NCI-H526 (cell line): ENCODE results near the gene COBL.

Experiments
- DNase-seq, 2 experiments: peaks; one replicate each; lab custom pipeline; 2025; lab: John Stamatoyannopoulos, UW

The COBL gene

GRCh38 chr7:51142741-51143385, 173.7 kb downstream of the COBL start:
- DNase-seq: no peak

- DNase-seq: peak; percentile 11 to 61
These were observed 175.1 kb downstream of the COBL start for GRCh38 chr7:51141451-51142003.

DNA sequence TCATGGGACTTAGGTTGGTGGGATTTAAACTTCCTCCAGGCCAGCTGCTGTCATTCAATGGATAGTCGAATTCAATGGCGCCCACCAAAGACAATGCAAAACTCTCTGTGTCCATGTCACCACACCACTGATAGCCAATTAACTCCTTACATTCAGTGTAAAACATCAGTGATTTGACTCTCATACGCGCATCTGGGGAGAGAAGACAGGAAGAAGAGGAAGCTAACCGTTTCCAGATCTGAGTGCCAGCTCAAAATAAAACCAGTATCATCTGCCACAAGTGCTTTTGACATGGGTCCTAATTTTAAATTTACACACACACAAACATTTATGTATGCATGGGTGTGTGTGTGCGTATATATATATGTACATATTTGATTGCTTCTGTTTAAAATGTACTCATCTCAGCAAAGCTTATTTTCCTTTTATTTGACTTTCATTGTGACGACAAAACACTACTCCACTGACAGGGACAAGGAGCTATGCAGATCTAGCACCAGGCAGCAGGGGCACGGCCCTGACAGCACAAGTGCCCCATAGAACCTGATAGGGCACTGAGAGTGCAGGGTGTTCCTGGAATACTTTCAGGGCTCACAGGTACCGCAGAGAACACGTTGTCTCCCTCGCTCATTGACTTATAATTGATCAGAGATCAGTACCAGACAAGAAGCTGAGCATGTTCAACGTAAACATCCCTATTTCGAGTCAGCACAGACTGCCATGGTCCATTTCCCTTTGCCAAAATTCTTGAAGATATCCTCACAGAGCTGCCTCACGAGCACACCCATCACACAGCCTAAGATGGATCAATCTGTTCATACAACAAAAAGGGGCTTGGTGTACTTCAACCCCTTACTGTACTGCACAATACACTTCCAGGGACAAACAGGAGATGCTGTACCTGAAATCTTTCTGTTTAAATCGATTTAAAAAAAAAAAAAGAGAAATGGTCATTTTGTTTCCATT, 176.1 kb downstream of the COBL start:
- DNase-seq: no peak

GRCh38 chr7:51139796-51140195, 176.8 kb downstream of the COBL start:
- DNase-seq: no peak

- DNase-seq: peak; percentile 97 to 99
These were observed 178.2 kb downstream of the COBL start for GRCh38 chr7:51138123-51139085.

- DNase-seq: no peak
These were observed 181.0 kb downstream of the COBL start for GRCh38 chr7:51135576-51135975.

DNA sequence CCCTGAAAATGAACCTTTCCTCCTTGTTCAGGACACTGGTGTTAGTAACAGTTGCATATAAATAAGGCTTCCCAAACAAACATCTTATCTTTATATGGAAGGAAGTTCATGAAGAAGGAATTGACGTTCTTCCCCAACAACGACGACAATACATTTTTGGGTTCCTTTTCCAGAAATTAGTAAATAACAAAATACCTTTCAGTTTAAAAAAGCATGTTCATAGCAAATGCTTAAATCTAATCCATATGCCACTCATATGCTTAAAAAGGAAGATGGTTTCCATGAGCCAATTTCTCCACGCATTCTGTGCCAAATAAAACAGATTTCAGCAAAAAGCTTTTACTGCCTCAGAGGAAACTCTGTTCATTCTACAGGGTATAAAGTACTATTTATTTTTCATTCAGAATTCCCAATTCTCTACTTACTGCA, 182.6 kb downstream of the COBL start:
- no peak for DNase-seq

DNA sequence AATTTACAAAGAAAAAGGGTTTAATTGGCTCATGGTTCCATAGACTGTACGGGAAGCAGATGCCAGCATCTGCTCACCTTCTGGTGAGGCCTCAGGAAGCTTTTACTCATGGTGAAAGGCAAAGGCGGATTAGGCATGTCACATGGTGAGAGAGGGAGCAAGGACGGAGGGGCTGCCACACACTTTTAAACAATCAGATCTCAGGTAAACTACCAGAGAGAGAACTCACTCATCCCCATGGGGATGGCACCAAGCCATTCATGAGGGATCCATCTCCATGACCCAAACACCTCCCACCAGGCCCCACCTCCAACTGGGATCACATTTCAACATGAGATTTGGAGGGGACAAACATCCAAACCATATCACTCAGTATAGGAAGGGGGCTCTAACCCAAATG, 183.9 kb downstream of the COBL start:
- no peak for DNase-seq

DNA sequence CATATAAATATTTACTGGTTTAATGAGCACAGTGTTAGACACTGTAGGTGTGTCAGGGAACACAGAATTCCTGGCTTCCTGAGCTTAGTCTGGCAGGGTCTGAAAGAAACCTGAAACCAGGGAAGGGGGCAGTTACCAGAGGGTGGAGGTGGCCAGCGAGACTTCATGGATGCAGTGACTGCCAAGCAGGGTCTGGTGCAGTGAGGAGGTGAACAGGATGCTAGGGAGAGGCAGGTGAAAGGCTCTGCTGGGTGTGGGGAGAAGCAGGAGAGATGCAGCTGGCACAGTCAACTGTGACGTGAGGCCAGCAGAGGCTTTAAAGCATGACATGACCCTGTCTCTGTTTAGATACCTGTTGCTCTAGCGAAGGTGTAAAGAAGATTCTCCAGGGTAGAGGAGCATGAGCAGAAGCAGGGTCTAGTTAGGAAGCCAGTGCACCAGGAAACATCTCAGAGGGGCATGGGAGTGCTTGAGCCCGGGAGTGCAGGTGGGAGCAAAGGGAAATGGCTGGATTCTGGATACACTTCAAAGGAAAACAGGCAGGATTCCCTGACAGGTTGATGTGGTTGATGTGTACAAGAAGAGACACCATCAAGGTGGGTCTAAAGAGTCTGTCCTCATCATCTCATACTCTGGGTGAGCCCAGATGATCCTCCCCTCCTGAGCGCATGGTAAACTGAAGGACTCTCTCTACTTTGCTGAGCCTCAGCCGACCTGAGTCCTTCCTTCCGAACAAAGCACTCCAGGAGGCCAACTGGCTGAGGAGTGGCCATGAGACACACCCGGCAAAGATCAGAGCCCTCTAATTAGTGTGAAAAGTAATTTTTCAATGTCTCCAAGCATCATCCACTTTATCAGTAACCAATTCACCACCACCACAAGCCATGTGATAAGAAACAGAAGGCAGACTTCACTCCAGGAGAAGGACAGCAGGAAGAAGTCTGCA, 186.8 kb downstream of the COBL start:
- DNase-seq: no peak

GRCh38 chr7:51128545-51129435, 187.8 kb downstream of the COBL start:
- DNase-seq: no peak

- no peak for DNase-seq
These were observed 189.0 kb downstream of the COBL start for GRCh38 chr7:51127618-51127904.

DNA sequence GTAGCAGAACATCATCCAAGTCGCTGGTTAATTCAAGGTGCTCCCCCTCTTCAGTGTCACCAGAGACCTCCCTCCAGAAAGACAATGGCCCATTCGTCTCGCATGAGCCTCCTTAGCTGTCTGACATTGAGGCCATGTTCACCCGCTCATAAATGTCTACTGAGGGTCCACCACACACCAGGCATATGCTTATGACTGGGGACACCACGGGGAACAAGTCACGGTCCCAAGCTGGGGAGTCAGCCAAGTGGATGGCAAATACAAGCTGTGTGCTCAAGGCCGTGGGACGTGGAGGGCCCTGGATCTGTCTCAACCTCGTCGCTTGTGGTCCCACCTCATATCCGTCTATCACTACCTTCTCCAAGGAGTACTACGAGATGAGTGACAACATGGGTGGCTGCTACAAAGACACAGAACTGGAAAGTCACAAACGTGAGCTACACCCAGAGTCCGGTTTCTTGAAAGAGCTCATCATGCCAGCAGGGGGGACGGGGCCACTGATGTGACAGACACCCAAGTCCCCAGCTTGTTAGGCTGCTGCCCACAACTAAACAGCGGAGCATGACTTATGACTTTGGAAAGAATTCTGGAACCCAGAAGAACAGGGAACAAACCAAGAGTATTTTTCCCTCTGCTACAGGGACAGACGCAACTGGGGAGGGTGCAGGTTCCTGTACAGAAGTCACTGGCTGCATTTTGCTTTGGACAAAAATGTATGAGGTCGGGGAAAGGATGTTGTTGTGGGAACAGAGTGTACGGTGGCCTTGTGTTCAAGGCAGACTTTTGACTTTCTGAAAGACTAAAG, 189.6 kb downstream of the COBL start:
- no peak for DNase-seq

GRCh38 chr7:51126324-51126723, 190.3 kb downstream of the COBL start:
- no peak for DNase-seq

DNA sequence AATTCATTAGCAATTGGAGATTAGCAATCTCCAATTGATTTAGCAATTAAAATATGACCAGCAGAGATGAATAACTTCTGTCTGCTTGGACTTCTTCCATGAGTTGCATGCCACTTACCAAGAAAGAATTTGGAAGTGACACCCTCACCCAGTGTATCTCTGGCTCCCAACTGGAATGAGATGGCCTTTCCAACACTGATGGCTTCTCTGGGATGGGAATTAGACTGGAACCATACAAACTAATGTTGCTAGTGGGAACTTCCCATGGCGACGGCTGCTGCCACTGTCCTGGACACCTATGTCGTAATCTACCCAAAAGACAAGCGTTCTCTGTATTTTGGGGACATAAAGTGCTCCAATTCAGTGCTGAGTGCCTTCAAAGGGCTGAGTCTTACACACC, 192.3 kb downstream of the COBL start:
- no peak for DNase-seq

- DNase-seq: no peak
These were observed 193.1 kb downstream of the COBL start for GRCh38 chr7:51123322-51124019.

- peak in 1 of 2 experiments; percentile 41 for DNase-seq
These were observed 194.6 kb downstream of the COBL start for GRCh38 chr7:51121931-51122425.

- peak; percentile 14 to 34 for DNase-seq
These were observed 195.4 kb downstream of the COBL start for GRCh38 chr7:51121036-51121790.
